IPS DF 4.7 (cell line): ENCODE results near the gene BRCA2.

Experiments used
- DNase-seq: peaks from one replicate; pipeline ENCODE4 v3.0.0-alpha.2; 2013; ENCODE audit warnings: low spot score; ENCODE audit errors: extremely low read depth

Gene BRCA2

DNA sequence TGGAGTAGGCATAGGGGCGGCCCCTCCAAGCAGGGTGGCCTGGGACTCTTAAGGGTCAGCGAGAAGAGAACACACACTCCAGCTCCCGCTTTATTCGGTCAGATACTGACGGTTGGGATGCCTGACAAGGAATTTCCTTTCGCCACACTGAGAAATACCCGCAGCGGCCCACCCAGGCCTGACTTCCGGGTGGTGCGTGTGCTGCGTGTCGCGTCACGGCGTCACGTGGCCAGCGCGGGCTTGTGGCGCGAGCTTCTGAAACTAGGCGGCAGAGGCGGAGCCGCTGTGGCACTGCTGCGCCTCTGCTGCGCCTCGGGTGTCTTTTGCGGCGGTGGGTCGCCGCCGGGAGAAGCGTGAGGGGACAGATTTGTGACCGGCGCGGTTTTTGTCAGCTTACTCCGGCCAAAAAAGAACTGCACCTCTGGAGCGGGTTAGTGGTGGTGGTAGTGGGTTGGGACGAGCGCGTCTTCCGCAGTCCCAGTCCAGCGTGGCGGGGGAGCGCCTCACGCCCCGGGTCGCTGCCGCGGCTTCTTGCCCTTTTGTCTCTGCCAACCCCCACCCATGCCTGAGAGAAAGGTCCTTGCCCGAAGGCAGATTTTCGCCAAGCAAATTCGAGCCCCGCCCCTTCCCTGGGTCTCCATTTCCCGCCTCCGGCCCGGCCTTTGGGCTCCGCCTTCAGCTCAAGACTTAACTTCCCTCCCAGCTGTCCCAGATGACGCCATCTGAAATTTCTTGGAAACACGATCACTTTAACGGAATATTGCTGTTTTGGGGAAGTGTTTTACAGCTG lies at the start of gene BRCA2, which contains the start of gene ZAR1L:
Gene BRCA2 (plus strand): TSS at position 271 of the 790 bp plus-strand sequence. CDS start 953 bp downstream, outside the sequence.
Gene ZAR1L (minus strand): TSS at position 126 of the 790 bp plus-strand sequence. CDS start 3,438 bp downstream, outside the sequence.
- DNase-seq: no peak

DNA sequence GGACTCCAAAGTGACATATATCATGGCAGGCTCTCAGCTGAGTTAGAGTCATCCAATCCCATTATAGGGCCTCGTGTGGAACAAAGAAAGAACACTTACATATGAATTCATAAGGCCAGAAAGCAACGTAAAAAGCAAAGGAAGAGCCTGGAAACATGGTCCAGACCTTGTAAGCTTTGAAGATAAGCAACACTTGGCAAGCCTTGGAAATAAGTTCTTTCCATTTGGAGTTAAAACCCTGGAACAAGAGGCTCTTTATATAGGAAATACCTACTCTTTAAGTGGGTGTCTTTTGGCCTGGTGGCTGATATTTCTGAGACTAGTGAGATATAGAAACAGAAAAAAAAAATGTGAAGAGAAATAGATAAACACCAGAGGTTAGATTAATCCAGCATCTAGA lies 49.6 kb upstream of the BRCA2 start:
- DNase-seq: no peak

DNA sequence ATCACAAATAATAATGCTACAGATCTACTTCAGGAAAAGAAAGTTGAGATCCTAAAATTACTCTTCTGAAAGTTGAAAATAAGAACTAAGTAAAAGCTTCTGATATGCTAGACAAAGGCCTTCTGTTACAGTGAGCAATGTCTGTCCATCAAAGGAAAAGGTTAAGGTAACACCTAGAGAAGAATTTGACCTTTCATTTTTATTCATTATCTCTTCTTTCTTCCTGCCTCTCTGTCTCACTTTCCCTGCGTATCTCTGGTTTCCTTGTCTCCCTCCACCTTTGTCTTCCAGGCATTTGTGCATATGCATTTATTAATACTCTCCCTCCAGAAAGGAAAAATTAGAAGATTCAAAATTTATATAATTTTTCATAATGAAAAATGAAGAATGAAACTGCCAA lies 49.2 kb upstream of the BRCA2 start:
- DNase-seq: no peak

GRCh38 chr13:32267836-32268439 lies 47.4 kb upstream of the BRCA2 start:
- DNase-seq: peak; percentile 72

GRCh38 chr13:32272021-32272683 lies 43.2 kb upstream of the BRCA2 start:
- DNase-seq: no peak

- DNase-seq: no peak
Measured at GRCh38 chr13:32277839-32278238, 37.5 kb upstream of the BRCA2 start.

DNA sequence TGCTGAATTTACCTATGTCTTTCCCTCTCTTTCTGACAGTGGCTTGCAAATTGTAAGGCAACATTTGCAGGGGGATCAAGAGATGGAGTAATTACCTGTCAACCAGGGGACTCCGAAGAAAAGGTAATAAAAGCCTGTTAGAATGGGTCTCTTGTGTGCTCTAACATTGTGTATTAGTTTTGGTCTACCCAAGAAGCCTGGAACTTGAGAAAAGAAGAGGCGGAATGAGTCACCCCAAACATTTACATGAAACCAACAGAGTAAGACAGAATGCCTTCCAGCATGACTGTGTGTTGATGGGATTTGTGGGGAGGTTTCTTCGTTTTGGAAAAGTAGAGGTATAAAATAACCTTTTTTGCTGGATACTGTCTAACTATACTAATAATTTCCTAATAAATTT lies 36.9 kb upstream of the BRCA2 start:
- no peak for DNase-seq

DNA sequence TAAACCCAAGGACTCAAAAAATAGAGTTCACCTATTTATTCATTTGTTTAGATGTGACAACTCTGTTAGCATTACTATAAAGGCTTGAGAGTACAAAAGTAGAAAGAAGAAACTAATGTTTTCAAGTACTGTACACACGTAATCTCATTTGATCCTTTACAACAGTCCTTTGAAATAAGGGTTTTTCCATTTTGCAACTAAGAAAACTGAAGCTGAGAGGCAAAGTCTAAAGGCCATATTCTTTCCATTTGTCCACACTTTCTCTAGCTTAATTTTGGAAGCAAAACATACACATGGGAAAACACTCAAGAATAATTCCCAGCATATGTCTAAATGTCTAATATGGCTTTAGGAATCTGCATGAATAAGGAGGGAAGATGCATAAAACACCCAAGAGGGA lies 34.2 kb upstream of the BRCA2 start:
- DNase-seq: no peak

DNA sequence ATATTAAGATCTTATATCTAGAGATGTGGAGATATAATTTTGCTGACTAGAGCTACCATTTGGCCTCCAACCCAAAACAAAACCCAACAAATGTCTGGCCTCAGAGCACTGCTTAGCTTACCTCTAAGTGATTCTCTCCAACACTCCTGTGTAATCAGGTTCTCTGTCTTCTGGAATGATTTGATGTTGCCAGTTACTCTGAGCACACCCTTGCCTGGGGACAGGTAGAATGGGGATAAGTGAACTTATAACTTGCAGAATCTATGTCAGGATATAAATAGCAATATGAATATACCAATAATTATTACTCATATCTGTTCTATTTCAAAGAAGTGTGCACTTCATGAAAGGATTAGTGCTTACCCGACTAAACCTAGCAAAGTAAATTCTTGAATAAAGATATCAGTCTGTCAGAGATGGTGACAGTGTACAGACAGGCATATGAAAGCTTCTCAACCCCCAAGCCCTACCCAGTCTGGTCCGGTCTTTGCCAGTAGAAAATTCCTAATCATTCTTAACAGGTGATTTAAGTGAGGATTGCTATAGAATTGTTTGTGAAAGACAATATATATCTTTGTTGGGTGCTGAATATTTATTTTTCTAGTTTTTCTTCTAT lies 33.1 kb upstream of the BRCA2 start:
- DNase-seq: no peak

GRCh38 chr13:32284927-32285632 lies 30.2 kb upstream of the BRCA2 start:
- no peak for DNase-seq

GRCh38 chr13:32285633-32285965 lies 29.7 kb upstream of the BRCA2 start:
- DNase-seq: no peak

GRCh38 chr13:32297206-32297605 lies 18.1 kb upstream of the BRCA2 start:
- DNase-seq: no peak

DNA sequence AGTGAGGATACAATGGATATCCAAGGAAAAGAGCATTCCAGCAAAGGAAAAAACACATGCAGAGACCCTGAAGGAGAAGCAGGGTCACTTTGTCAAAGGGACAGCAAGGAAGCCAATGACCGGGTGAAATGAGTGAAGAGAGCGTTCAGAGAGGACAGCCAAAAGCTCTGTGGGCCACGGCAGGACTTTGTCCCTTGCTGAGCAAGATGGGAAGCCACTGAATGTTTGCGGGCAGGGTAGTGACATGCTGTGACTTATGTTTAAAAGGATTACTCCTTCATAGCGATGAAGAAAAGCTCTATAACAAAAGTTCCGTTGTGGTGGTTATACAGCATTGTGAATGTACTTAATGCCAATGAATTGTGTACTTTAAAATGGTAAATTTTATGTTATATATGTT lies 16.6 kb upstream of the BRCA2 start:
- DNase-seq: no peak

DNA sequence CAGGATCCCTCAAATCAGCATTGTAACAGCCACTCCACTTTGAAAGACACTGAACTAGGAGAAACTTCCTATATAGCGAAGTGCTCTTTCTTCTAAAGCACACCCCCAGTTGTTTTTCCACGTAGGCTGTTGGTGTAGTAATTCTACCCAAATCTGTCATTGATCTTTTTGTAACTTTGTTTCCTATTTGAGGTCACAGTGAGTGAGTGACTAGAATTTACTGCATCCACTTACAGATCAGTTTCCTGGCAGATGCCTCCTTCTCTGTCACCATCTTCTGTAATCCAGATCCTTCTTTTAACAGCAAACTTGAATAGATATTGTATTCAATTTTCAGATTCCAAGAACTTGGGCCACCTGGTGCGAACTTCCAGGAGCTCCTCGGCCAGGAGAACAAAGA lies 15.4 kb upstream of the BRCA2 start:
- DNase-seq: no peak

GRCh38 chr13:32300406-32300805 lies 14.9 kb upstream of the BRCA2 start:
- DNase-seq: no peak

DNA sequence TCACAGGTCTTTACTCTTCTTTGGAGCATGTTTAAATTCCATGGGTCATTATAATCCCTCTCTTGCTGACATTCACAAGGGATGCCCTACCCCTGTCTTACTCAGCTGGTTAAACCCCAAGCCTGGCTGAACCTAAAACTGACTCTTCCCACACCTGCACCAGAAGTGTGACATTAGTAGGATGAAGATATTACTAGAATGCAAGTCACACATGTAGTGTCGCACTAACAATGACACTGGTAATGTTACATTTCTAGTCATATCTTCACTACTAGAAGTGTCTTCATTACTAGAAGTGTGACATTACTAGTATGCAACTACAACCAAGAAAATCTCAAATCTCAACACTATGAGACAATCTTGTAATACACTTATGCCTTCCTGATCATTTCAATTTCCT lies 14.4 kb upstream of the BRCA2 start:
- DNase-seq: no peak

DNA sequence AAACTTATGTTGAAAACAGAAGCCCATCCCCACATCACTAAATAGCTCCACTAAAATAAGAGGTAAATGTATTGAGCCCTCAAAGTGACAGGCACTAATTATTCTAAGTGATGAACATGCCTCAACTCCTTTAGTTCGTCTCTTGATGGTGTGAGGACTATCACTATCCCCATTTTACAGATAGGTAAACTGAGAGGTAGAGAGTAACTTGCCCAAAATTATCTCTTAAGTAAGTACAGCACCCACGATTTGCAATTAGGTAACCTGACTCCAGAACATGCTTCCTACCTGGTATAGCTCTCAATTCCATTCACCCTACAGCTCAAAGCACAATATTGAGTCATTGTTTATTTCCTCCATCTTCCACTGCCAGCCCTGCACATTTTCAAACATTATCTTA lies 12.8 kb upstream of the BRCA2 start:
- DNase-seq: no peak

DNA sequence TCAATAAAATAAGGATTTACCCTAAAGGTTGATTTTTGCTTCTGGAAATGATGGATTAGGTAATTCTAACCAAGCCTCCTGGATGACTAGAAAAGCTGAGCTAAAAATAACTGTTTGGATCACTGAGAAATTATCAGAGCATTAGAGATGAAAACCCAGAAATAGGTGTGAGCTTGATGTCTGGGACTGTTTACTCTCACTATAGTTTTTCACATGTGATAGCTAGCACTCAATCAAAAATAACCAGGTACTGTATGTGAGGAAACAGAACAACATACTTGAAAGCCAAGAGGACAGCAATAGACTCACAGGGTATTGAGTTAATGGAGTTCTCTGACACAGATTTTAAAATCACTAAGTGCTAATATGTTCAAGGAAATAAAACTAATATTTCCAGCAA lies 9.7 kb upstream of the BRCA2 start:
- DNase-seq: no peak

DNA sequence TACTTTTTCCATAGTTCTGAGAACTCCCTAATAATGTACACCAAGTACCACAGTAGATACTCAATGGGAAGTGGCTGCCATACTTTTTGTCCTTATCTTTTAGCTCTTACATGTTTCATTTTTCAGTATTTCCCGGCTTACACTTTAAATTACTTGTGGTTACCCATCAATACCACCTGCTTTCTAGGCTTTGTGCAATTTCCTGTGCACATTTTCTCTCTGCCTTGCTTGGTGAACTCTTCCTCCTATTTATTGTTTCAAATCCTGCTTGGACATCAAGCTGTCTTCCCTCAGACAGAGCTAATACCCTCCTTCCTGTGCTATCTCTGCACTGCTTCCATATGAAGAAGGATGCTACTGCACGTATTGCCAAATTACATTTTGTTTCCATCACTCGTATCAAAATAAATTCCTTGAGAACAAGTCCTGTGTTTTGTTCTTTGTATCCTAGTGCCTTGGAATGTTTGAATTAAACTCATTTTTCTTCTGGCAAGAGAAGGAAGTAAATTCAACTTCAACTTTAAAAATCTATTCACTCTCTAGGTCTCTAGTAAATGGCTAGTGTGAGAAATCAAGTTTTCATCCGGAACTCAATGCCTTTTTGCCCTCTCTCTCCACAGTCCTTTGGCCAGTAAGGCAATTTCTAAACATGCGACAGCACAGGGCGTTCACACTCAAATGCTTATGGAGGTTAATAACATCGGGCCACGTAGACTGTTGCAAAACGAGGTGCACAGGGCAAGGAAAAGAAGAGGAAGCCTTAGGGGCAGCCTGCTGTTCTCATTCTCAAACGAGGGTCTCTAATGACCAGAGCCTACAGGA lies 5.8 kb upstream of the BRCA2 start:
- DNase-seq: no peak

DNA sequence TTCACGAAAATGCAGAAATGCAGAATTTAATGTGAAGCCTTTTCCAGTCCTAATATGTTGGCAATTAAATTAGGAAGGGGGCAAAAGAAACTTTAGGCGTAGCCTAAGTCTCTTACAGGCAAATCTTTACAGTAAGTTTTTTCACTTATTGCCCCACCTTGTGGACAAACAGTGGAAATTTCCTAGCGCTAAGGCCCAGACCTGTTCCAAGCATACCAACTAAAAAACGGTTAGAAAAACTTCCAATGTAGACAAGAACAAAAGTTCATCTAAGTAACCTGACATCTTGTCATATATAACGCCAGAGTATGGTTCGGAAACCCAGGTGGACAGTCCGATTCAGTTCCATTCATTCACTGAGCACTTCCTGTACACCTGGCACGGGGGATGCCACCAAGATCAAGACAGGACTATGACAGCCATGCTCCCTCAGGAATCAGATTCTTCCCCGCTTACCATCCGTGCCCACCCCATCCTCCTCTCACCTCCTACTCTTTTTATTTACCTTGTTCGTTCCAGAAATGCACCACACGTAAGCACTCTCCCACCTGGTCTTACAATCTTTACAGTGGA lies 5.1 kb upstream of the BRCA2 start:
- DNase-seq: no peak
